Upper lobe of left lung (tissue), 6 donors: ENCODE measurements around the gene BANP. TPM values are rescaled to one million over a fixed set of nuclear protein-coding genes. Genes with fewer than 3 reads are reported as not detected.
"Not testable (repeated sequence)": the region's sequence is repeated elsewhere in the genome, so short reads cannot be mapped to it uniquely, and the experiment has no call there.

ENCODE experiments used
- ATAC-seq, 2 donors: fragments of 200-7000 bp; cut with Tn5 transposase; one replicate each; pipeline ENCODE4 v1.9.1; 2022; ENCODE audit warnings: mild to moderate bottlenecking in 2 of 2, moderate library complexity in 2 of 2; ENCODE audit not compliant: low FRiP score in 2 of 2
- DNase-seq, 2 donors: peaks; one replicate each; pipeline ENCODE4 v3.0.0-alpha.2; 2019 to 2020
- H3K27ac ChIP-seq, 4 donors: fragments of 200-600 bp; sonication (generic); one replicate each; pipeline ENCODE4 v1.5.1; 2016 to 2019
- H3K27me3 ChIP-seq, 4 donors: fragments of 200-600 bp; sonication (generic); one replicate each; pipeline ENCODE4 v1.5.1; 2017 to 2019
- H3K36me3 ChIP-seq, 4 donors: fragments of 200-600 bp; sonication (generic); one replicate each; pipeline ENCODE4 v1.5.1; 2016 to 2019
- H3K4me1 ChIP-seq, 4 donors: fragments of 200-600 bp; sonication (generic); one replicate each; pipeline ENCODE4 v1.5.1; 2018 to 2019
- H3K4me3 ChIP-seq, 4 donors: fragments of 200-600 bp; sonication (generic); one replicate each; pipeline ENCODE4 v1.5.1; 2017 to 2019; ENCODE audit warnings: mild to moderate bottlenecking in 2 of 4, moderate library complexity in 1 of 4
- H3K9me3 ChIP-seq, 4 donors: fragments of 200-600 bp; sonication (generic); one replicate each; pipeline ENCODE4 v1.5.1; 2018 to 2019
- EP300 ChIP-seq, 4 donors: sonication (generic); formaldehyde crosslinking; IDR thresholded peaks; one replicate each; pipeline ENCODE4 v1.5.1; 2017; ENCODE audit warnings: antibody characterized with exemption in 4 of 4, control low read depth in 2 of 4
- POLR2A ChIP-seq, 4 donors: fragments of 450-650 bp; IDR thresholded peaks; one replicate each; pipeline ENCODE4 v1.5.1; 2016 to 2017; ENCODE audit warnings: antibody characterized with exemption in 4 of 4, mild to moderate bottlenecking in 2 of 4
- POLR2AphosphoS5 ChIP-seq, 2 donors: sonication (generic); formaldehyde crosslinking; IDR thresholded peaks; one replicate each; pipeline ENCODE4 v1.5.1; 2017; ENCODE audit warnings: antibody characterized with exemption in 2 of 2
- WGBS, 2 donors: methylation state at CpG; one replicate each; pipeline ENCODE4 v1.1.5; 2017 to 2018; 5-methylcytosine and 5-hydroxymethylcytosine counted together
- total RNA-seq, 6 donors: library from RNA; depleted of rRNA in 4 of 6; stranded (reverse); fragments of >200 nt in 4 of 6; gene quantifications; one replicate each; pipeline versions ENCODE4 v1.1.0 to v1.2.1, GENCODE V29; 2016 to 2021
- TF ChIP-seq, protein P1 (sequence below), 6 experiments: fragments of 450-650 bp in 4 of 6; fragments of 200-600 bp in 2 of 6; sonication (generic) in 2 of 6; IDR thresholded peaks; one replicate each; pipeline ENCODE4 v1.5.1; 2016 to 2019; ENCODE audit warnings: antibody characterized with exemption in 6 of 6
- donor health status: DM: no; HTN: no; CAD: no; lungs with moderate emphysema.
- donor health status: DM: no; HTN: yes; CAD: no; lungs with severe emphysema.

Gene BANP
- total RNA-seq, 6 donors from 2014 or later: 15.2 to 47.1 (median 24.4) TPM

DNA sequence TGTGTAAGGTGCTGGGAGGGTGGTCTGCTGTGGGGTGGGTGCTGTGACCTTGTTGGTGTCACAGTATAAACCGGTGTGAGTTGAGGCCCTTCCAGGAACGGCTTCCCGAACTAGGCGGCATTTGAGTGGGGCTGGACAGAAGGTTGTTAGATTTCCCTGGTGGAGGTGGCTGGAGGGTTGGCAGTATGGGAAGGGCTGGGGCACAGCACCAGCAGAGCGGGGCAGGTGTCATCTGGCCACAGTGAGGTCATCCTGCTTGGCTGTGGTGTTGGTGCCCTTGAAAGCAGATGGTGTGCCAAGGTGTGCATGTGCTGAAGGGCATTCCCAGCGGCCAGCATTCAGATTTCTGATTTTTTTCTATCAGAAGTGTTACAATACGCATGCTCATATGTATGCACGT, 28.1 kb downstream of the BANP start:
- 88 to 96% methylated on average over 7 to 8 of the region's 8 CpGs for WGBS, 2 donors
- Histone ChIP-seq H3K27ac (no peak overlapping the region), H3K27me3 (no peaks in the 10 kb centered on the region), H3K9me3 (no peaks in the 10 kb centered on the region), H3K36me3 (peaks cover 0 to 35% (median 13%) of the 10 kb centered on the region in 4 donors), H3K4me1 (no peaks in the 10 kb centered on the region), H3K4me3 (no peak overlapping the region)
- ATAC-seq (no peak), DNase-seq (no peak)
- TF ChIP-seq EP300 (IDR thresholded peaks at IDR 0.05) (no peak), POLR2AphosphoS5 (IDR thresholded peaks at IDR 0.05) (no peak), POLR2A (IDR thresholded peaks at IDR 0.05) (no peak)
- TF ChIP-seq, protein P1, sequence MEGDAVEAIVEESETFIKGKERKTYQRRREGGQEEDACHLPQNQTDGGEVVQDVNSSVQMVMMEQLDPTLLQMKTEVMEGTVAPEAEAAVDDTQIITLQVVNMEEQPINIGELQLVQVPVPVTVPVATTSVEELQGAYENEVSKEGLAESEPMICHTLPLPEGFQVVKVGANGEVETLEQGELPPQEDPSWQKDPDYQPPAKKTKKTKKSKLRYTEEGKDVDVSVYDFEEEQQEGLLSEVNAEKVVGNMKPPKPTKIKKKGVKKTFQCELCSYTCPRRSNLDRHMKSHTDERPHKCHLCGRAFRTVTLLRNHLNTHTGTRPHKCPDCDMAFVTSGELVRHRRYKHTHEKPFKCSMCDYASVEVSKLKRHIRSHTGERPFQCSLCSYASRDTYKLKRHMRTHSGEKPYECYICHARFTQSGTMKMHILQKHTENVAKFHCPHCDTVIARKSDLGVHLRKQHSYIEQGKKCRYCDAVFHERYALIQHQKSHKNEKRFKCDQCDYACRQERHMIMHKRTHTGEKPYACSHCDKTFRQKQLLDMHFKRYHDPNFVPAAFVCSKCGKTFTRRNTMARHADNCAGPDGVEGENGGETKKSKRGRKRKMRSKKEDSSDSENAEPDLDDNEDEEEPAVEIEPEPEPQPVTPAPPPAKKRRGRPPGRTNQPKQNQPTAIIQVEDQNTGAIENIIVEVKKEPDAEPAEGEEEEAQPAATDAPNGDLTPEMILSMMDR (IDR thresholded peaks at IDR 0.05): no peak

DNA sequence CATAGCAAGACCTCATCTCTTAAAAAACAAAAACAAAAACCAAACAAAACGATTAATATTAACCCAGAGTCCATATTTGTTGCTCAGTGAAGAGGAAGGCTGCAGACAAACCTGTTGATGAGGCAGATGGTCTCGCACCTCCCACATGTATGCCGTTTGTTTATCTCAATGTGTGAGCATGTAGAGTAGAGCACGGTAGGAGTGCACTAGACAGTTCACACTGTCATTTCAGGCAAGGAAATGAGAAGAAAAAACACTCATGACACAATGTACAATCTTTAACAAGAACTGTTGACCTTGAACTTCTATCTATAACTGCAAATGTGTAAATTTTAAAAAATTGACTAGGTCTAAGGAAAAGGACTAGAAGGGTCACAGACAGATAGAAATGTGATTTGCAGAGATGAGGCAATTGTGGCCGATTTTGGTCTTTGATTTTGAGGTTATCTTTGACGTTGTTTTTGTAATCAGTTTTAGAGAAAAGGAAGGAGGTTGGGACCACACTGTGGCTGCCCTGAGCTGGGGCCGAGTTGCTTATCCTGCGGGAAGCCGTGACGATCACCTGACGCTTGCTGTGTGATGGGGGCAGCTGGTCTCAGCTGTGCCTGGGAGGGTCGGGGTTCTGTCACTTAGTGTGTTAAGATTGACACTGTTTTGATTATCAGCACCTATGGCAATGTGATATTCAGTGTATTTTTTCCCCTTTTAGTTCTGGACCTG, 28.8 kb downstream of the BANP start:
- H3K4me1 ChIP-seq, ATAC-seq, H3K27me3 ChIP-seq, DNase-seq, H3K4me3 ChIP-seq, H3K9me3 ChIP-seq, H3K27ac ChIP-seq: not testable (repeated sequence)
- peaks cover 0 to 40% (median 18%) of the 10 kb centered on the region in 4 donors for H3K36me3 ChIP-seq
- 68 to 75% methylated on average over 12 of the region's 12 CpGs for WGBS, 2 donors

DNA sequence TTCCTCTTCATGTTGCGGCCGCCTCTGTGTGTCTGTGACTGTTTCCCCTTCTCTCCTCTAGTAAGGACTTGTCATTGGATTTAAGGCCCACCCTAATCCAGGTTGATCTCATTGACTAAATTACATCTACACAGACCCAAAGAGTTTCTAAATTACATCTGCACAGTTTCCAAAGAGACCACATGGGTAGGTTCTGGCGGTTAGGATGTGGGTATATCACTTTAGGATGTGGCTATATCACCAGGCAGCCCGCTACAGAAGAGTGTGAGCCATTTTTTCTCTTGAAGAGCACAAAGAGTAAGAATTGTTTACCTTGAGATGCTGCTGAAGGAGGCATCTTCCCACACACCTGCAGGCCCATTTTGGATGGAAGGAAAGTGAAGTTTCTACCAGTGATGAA, 30.1 kb downstream of the BANP start:
- not testable (repeated sequence) for H3K4me3 ChIP-seq, H3K27me3 ChIP-seq, DNase-seq, ATAC-seq, H3K4me1 ChIP-seq, H3K9me3 ChIP-seq, H3K27ac ChIP-seq
- peaks cover 0 to 51% (median 20%) of the 10 kb centered on the region in 4 donors for H3K36me3 ChIP-seq
- WGBS, 2 donors: 90 to 91% methylated on average over 4 of the region's 4 CpGs

DNA sequence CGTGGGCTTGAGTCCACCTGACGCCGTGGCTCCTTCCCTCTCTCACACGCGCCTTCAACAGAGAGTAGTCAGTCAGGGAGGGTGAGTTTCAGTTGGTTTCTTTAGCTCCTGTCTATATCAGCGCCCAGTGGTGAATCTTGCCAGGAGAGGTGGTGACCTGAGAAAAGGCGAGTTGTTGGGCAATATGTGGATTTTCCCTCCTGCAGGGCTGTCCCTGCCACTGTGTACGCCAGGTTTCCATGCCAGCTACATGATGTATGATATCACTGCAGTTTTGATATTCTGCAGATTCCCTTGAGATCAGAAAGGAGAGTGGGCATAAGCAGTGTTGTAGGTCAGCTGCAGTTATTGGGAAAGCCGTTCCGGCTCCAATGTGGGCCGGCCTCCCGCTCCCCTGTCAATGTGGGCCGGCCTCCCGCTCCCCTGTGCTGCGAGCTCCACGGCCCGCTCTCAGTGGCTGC, 31.4 kb downstream of the BANP start:
- no peaks in the 10 kb centered on the region for H3K27me3 ChIP-seq
- DNase-seq (no peak), ATAC-seq (no peak)
- no peaks in the 10 kb centered on the region for H3K4me1 ChIP-seq
- no peak overlapping the region for H3K4me3 ChIP-seq
- no peaks in the 10 kb centered on the region for H3K9me3 ChIP-seq
- peaks cover 0 to 52% (median 20%) of the 10 kb centered on the region in 4 donors for H3K36me3 ChIP-seq
- WGBS, 2 donors: 88 to 89% methylated on average over 16 to 17 of the region's 17 CpGs
- TF ChIP-seq EP300 (IDR thresholded peaks at IDR 0.05) (no peak), POLR2A (IDR thresholded peaks at IDR 0.05) (no peak)
- TF ChIP-seq, protein P1 (IDR thresholded peaks at IDR 0.05): no peak
- no peak overlapping the region for H3K27ac ChIP-seq

DNA sequence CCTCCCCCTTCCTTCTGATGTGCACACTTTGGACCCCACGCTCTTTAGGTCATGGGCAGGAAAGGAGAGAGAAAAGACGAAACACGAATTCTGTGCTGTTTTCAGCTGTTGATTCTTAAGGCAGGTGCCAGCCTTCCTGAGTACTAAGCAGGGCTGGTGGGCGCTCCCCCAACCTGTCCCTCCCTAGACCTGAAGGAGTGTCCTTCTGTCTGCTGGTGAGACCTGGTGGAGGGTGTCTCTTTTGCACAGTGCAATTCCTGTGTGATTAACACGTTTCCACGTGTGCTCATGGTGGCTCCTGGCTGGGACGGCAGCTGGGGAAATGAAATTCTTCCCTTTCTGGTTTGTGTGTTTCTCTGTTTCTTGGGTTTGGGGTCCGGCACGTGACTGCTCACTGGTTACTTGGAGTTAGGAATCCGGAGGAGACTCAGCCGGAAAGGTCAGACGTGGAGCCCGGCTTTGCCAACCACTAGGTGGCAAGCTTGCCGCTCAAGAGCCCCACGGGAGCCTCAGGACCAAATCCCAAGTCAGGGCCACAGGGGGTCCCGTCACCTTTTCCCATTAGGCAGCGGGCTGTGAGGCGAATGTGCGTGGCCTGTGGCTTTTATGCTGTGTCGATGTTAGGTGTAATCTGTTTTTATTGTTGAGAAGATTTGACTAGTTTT, 32.0 kb downstream of the BANP start:
- not testable (repeated sequence) for H3K4me3 ChIP-seq, H3K27me3 ChIP-seq, H3K27ac ChIP-seq, H3K9me3 ChIP-seq, DNase-seq, H3K4me1 ChIP-seq
- TF ChIP-seq, protein P1 (IDR thresholded peaks at IDR 0.05): peak in 1 of 6 experiments; percentile 5
- peaks cover 0 to 51% (median 20%) of the 10 kb centered on the region in 4 donors for H3K36me3 ChIP-seq
- ATAC-seq: peak in 1 of 2 donors; percentile 70
- 60 to 64% methylated on average over 11 to 20 of the region's 20 CpGs for WGBS, 2 donors

DNA sequence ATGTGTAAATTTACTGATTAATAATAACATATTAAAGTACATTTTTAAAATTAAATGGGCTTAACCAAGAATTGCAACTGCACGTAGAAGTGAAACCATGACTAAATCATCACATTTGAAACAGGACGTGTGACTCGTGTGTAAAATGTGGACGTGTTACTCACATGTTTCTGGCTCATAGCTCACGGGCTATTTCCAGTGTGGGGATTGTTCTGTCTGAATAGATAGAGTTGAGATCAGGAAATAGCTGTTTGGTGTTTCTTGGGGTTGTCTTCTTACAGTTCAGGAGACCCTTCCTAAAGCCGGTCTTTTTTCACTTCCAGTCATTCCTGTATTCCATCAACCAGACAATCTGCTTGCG, 32.5 kb downstream of the BANP start:
- H3K9me3 ChIP-seq, H3K4me3 ChIP-seq, H3K27ac ChIP-seq, ATAC-seq, H3K4me1 ChIP-seq, DNase-seq, H3K27me3 ChIP-seq: not testable (repeated sequence)
- peaks cover 0 to 51% (median 19%) of the 10 kb centered on the region in 4 donors for H3K36me3 ChIP-seq
- 63 to 70% methylated on average over 7 of the region's 7 CpGs for WGBS, 2 donors

DNA sequence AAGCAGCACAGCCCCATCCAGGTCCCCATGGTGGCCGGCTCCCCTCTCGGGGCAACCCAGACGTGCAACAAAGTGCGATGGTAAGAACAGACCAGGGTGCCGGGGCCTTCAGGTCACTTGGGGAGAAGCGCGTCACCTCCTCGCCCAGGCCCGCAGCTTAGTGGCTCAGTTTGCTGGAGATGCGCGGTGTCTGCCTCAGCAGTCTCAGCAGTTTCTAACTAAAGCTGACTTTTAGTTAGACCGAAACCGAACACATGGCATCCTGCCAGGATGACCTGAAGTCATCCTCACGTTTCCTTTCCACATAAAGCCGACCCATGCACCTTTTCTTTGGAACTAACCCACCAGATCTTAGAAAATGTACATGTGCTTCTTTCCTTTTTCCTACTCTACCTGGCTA, 32.9 kb downstream of the BANP start:
- DNase-seq, H3K4me1 ChIP-seq, H3K4me3 ChIP-seq, H3K27me3 ChIP-seq, H3K27ac ChIP-seq, H3K9me3 ChIP-seq, ATAC-seq: not testable (repeated sequence)
- WGBS, 2 donors: 93 to 95% methylated on average over 9 to 15 of the region's 15 CpGs
- peaks cover 0 to 51% (median 19%) of the 10 kb centered on the region in 4 donors for H3K36me3 ChIP-seq
